Peyer's patch (tissue), 4 donors: Measurements from ENCODE around the gene NTN5. TPM values are rescaled to one million over a fixed set of nuclear protein-coding genes. Genes with fewer than 3 reads are reported as not detected.
"Not testable (repeated sequence)": the region's sequence is repeated elsewhere in the genome, so short reads cannot be mapped to it uniquely, and the experiment has no call there.

Experiments used
- DNase-seq, 3 donors: peaks; one replicate each; pipeline ENCODE4 v3.0.0-alpha.2; 2017 to 2019
- H3K27ac ChIP-seq, 4 donors: fragments of 200-600 bp; sonication (generic); one replicate each; pipeline ENCODE4 v1.5.1; 2016 to 2019
- H3K27me3 ChIP-seq, 2 donors: fragments of 200-600 bp; sonication (generic); one replicate each; pipeline ENCODE4 v1.5.1; 2019
- H3K36me3 ChIP-seq, 3 donors: fragments of 200-600 bp; sonication (generic); one replicate each; pipeline ENCODE4 v1.5.1; 2016 to 2019
- H3K4me1 ChIP-seq, 4 donors: fragments of 200-600 bp; sonication (generic); one replicate each; pipeline ENCODE4 v1.5.1; 2016 to 2019
- H3K4me3 ChIP-seq, 4 donors: fragments of 200-600 bp; sonication (generic); 1 replicate in 3 of 4; 2 replicates in 1 of 4; pipeline ENCODE4 v1.5.1; 2016 to 2019; ENCODE audit warnings: mild to moderate bottlenecking in 1 of 4
- H3K9me3 ChIP-seq, 4 donors: fragments of 200-600 bp; sonication (generic); one replicate each; pipeline ENCODE4 v1.5.1; 2016 to 2019; ENCODE audit warnings: mild to moderate bottlenecking in 1 of 4
- CTCF ChIP-seq, 6 experiments: fragments of 450-650 bp in 4 of 6; fragments of 200-600 bp in 2 of 6; sonication (generic) in 1 of 6; IDR thresholded peaks; one replicate each; pipeline ENCODE4 v1.5.1; 2017 to 2019; ENCODE audit warnings: antibody characterized with exemption in 6 of 6, mild to moderate bottlenecking in 3 of 6, moderate library complexity in 1 of 6
- POLR2A ChIP-seq, 2 donors: fragments of 450-650 bp; IDR thresholded peaks; one replicate each; pipeline ENCODE4 v1.5.1; 2017; ENCODE audit warnings: antibody characterized with exemption in 2 of 2, mild to moderate bottlenecking in 2 of 2, moderate library complexity in 2 of 2
- total RNA-seq, 4 donors: library from RNA; depleted of rRNA; stranded (reverse); fragments of >200 nt; gene quantifications; one replicate each; pipeline ENCODE4 v1.1.0, GENCODE V29; 2016

Gene NTN5
- total RNA-seq, 4 donors from 2014 or later, result 6.8 TPM; not detected in 3

- TF ChIP-seq CTCF (IDR thresholded peaks at IDR 0.05), result no peak
- no peak for TF ChIP-seq POLR2A (IDR thresholded peaks at IDR 0.05)
- Histone ChIP-seq H3K4me3 (no peak overlapping the region), H3K27ac (no peak overlapping the region), H3K36me3 (peaks cover 0 to 28% (median 0%) of the 10 kb centered on the region in 3 donors), H3K4me1 (no peaks in the 10 kb centered on the region), H3K9me3 (no peaks in the 10 kb centered on the region), H3K27me3 (no peaks in the 10 kb centered on the region)
- no peak for DNase-seq
Observed at GRCh38 chr19:48703316-48703715, 30.5 kb upstream of the NTN5 start.

- DNase-seq, result no peak
- no peaks in the 10 kb centered on the region for H3K27me3 ChIP-seq
- no peaks in the 10 kb centered on the region for H3K9me3 ChIP-seq
- TF ChIP-seq CTCF (IDR thresholded peaks at IDR 0.05), result no peak
- TF ChIP-seq POLR2A (IDR thresholded peaks at IDR 0.05), result no peak
- no peak overlapping the region for H3K27ac ChIP-seq
- H3K4me3 ChIP-seq, result no peak overlapping the region
- H3K36me3 ChIP-seq, result peaks cover 0 to 28% (median 0%) of the 10 kb centered on the region in 3 donors
- H3K4me1 ChIP-seq, result peaks cover 0 to 3% (median 0%) of the 10 kb centered on the region in 4 donors
Observed at GRCh38 chr19:48702701-48703100, 29.9 kb upstream of the NTN5 start.

- H3K27me3 ChIP-seq, result no peaks in the 10 kb centered on the region
- DNase-seq, result no peak
- H3K9me3 ChIP-seq, result no peaks in the 10 kb centered on the region
- peak overlapping the region in 1 of 4 donors; percentile 21 for H3K4me3 ChIP-seq
- peaks cover 0 to 20% (median 0%) of the 10 kb centered on the region in 3 donors for H3K36me3 ChIP-seq
- H3K4me1 ChIP-seq, result peaks cover 0 to 8% (median 4%) of the 10 kb centered on the region in 4 donors
- TF ChIP-seq POLR2A (IDR thresholded peaks at IDR 0.05) (peak in 1 of 2 donors; percentile 49), CTCF (IDR thresholded peaks at IDR 0.05) (no peak)
- H3K27ac ChIP-seq, result peak overlapping the region in 2 of 4 donors; percentile 73 to 94
Observed at GRCh38 chr19:48698046-48698445, 25.2 kb upstream of the NTN5 start.

GRCh38 chr19:48696353-48697010, 23.7 kb upstream of the NTN5 start:
- peaks cover 0 to 16% (median 0%) of the 10 kb centered on the region in 3 donors for H3K36me3 ChIP-seq
- TF ChIP-seq CTCF (IDR thresholded peaks at IDR 0.05) (no peak), POLR2A (IDR thresholded peaks at IDR 0.05) (peak in 1 of 2 donors; percentile 4)
- H3K9me3 ChIP-seq, result no peaks in the 10 kb centered on the region
- no peaks in the 10 kb centered on the region for H3K27me3 ChIP-seq
- peak overlapping the region in 3 of 4 donors; percentile 89 to 96 (median 94) for H3K27ac ChIP-seq
- H3K4me1 ChIP-seq, result peaks cover 0 to 8% (median 4%) of the 10 kb centered on the region in 4 donors
- DNase-seq, result peak in 1 of 3 donors; percentile 76
- H3K4me3 ChIP-seq, result peak overlapping the region in 3 of 4 donors; percentile 42 to 65 (median 57)

GRCh38 chr19:48695743-48696352, 23.0 kb upstream of the NTN5 start, which contains the start of gene FUT2:
TSS of gene FUT2 (plus strand) at chr19:48695971. CDS start at chr19:48702957, 6,986 bp downstream.
- H3K36me3 ChIP-seq, result peaks cover 0 to 10% (median 0%) of the 10 kb centered on the region in 3 donors

GRCh38 chr19:48693629-48694028, 20.8 kb upstream of the NTN5 start:
- not testable (repeated sequence) for H3K36me3 ChIP-seq, H3K9me3 ChIP-seq, H3K27ac ChIP-seq, H3K4me3 ChIP-seq, H3K4me1 ChIP-seq, H3K27me3 ChIP-seq, DNase-seq

More at GRCh38 chr19:48695743-48696352, 23.0 kb upstream of the NTN5 start, which contains the start of gene FUT2:
- no peaks in the 10 kb centered on the region for H3K27me3 ChIP-seq
- TF ChIP-seq POLR2A (IDR thresholded peaks at IDR 0.05), result peak; percentile 97 to 99
- no peak for TF ChIP-seq CTCF (IDR thresholded peaks at IDR 0.05)
- H3K4me3 ChIP-seq, result peak within 1 kb of the TSS in 3 of 4 donors; percentile 42 to 65 (median 57)
- H3K27ac ChIP-seq, result peak within 1 kb of the TSS in 3 of 4 donors; percentile 89 to 96 (median 94)
- H3K4me1 ChIP-seq, result peaks cover 0 to 8% (median 4%) of the 10 kb centered on the region in 4 donors
- DNase-seq, result peak in 2 of 3 donors; percentile 90 to 91
- H3K9me3 ChIP-seq, result no peaks in the 10 kb centered on the region
